CD14-positive monocyte (primary cell): Measurements from ENCODE around the gene ARNT2. TPM values are rescaled to one million over a fixed set of nuclear protein-coding genes. Genes with fewer than 3 reads are reported as not detected.

ENCODE experiments used
- DNase-seq, 3 donors: peaks; one replicate each; pipeline ENCODE4 v3.0.0-alpha.2; 2011 to 2022
- H2AFZ ChIP-seq: 2 replicates; pipeline ENCODE4 v1.6.0; 2012; ENCODE audit warnings: mild to moderate bottlenecking, low read depth, low read length, inconsistent platforms; ENCODE audit not compliant: insufficient read depth, poor library complexity, severe bottlenecking
- H3K27ac ChIP-seq, 2 donors: 1 replicate in 1 of 2; 2 replicates in 1 of 2; pipeline ENCODE4 v1.5.1; 2012 to 2013; ENCODE audit warnings: low read length in 2 of 2, control low read depth in 1 of 2, inconsistent platforms in 1 of 2, low read depth in 1 of 2, mild to moderate bottlenecking in 1 of 2
- H3K27me3 ChIP-seq, 2 donors: one replicate each; pipeline versions ENCODE4 v1.6.0 to v1.6.1; 2011 to 2013; ENCODE audit warnings: low read length in 2 of 2; ENCODE audit not compliant: control insufficient read depth in 2 of 2, insufficient read depth in 2 of 2
- H3K36me3 ChIP-seq, 2 donors: replicated peaks in 1 of 2; 1 replicate in 1 of 2; 2 replicates in 1 of 2; pipeline versions ENCODE4 v1.5.1 to v1.6.1; 2012 to 2013; ENCODE audit warnings: low read length in 2 of 2, control low read depth in 1 of 2, inconsistent platforms in 1 of 2, mild to moderate bottlenecking in 1 of 2; ENCODE audit not compliant: insufficient read depth in 2 of 2, control insufficient read depth in 1 of 2
- H3K4me1 ChIP-seq, 2 donors: 1 replicate in 1 of 2; 2 replicates in 1 of 2; pipeline versions ENCODE4 v1.5.1 to v1.6.1; 2012 to 2013; ENCODE audit warnings: low read length in 2 of 2, control low read depth in 1 of 2, inconsistent platforms in 1 of 2, mild to moderate bottlenecking in 1 of 2, moderate library complexity in 1 of 2; ENCODE audit not compliant: insufficient read depth in 2 of 2, control insufficient read depth in 1 of 2
- H3K4me2 ChIP-seq: replicated peaks from 2 replicates; pipeline ENCODE3; 2012; ENCODE audit warnings: low read length, moderate library complexity, mild to moderate bottlenecking; ENCODE audit not compliant: poor library complexity, severe bottlenecking; ENCODE audit errors: extremely low read depth
- H3K4me3 ChIP-seq, 3 experiments: fragments of 200-600 bp in 1 of 3; sonication (generic) in 1 of 3; replicated peaks in 1 of 3; 1 replicate in 2 of 3; 2 replicates in 1 of 3; pipeline ENCODE4 v1.5.1; 2011 to 2013; ENCODE audit warnings: low read length in 3 of 3, mild to moderate bottlenecking in 3 of 3, control low read depth in 2 of 3, low read depth in 2 of 3, inconsistent platforms in 1 of 3, moderate library complexity in 1 of 3
- H3K79me2 ChIP-seq: 2 replicates; pipeline ENCODE4 v1.6.0; 2012; ENCODE audit warnings: mild to moderate bottlenecking, control low read depth, inconsistent platforms, low read length, moderate library complexity; ENCODE audit not compliant: insufficient read depth
- H3K9ac ChIP-seq: 2 replicates; pipeline ENCODE4 v1.6.0; 2017; ENCODE audit warnings: low read length, mild to moderate bottlenecking; ENCODE audit not compliant: insufficient read depth, poor library complexity, severe bottlenecking
- H3K9me3 ChIP-seq, 2 donors: replicated peaks in 1 of 2; 1 replicate in 1 of 2; 2 replicates in 1 of 2; pipeline versions ENCODE4 v1.5.1 to v1.6.1; 2012 to 2013; ENCODE audit warnings: low read length in 2 of 2, control low read depth in 1 of 2; ENCODE audit not compliant: control insufficient read depth in 1 of 2, insufficient read depth in 1 of 2
- H4K20me1 ChIP-seq: 2 replicates; pipeline ENCODE4 v1.6.0; 2012; ENCODE audit warnings: mild to moderate bottlenecking, low read length, control low read depth, moderate library complexity; ENCODE audit not compliant: insufficient read depth
- H3K27ac Mint-ChIP-seq, 7 donors: one replicate each; pipeline ENCODE4 v1.8.0; 2020; ENCODE audit warnings: mild to moderate bottlenecking in 7 of 7, mixed read lengths in 7 of 7, moderate library complexity in 6 of 7, inconsistent platforms in 2 of 7
- H3K27me3 Mint-ChIP-seq, 3 donors: one replicate each; pipeline ENCODE4 v1.8.0; 2021 to 2022; ENCODE audit warnings: low read depth in 3 of 3, mild to moderate bottlenecking in 3 of 3, mixed read lengths in 3 of 3, moderate library complexity in 3 of 3, inconsistent platforms in 1 of 3
- H3K36me3 Mint-ChIP-seq, 2 donors: one replicate each; pipeline ENCODE4 v1.8.0; 2020; ENCODE audit warnings: mixed read lengths in 2 of 2, inconsistent platforms in 1 of 2, mild to moderate bottlenecking in 1 of 2
- H3K4me1 Mint-ChIP-seq: one replicate; pipeline ENCODE4 v1.8.0; 2020; ENCODE audit warnings: mild to moderate bottlenecking, mixed read lengths
- H3K4me3 Mint-ChIP-seq, 2 donors: one replicate each; pipeline ENCODE4 v1.8.0; 2020; ENCODE audit warnings: mild to moderate bottlenecking in 2 of 2, mixed read lengths in 2 of 2, moderate library complexity in 1 of 2
- H3K9me3 Mint-ChIP-seq, 7 donors: one replicate each; pipeline ENCODE4 v1.8.0; 2020 to 2022; ENCODE audit warnings: mixed read lengths in 7 of 7, mild to moderate bottlenecking in 6 of 7, moderate library complexity in 6 of 7, inconsistent platforms in 2 of 7
- CTCF ChIP-seq: fragments of 200-600 bp; IDR thresholded peaks from one replicate; pipeline ENCODE4 v1.8.0; 2022; ENCODE audit warnings: antibody characterized with exemption, mild to moderate bottlenecking
- WGBS: methylation state at CpG from one replicate; pipeline ENCODE4 v1.1.5; 2013; ENCODE audit warnings: missing lambda C conversion rate; ENCODE audit not compliant: insufficient coverage; 5-methylcytosine and 5-hydroxymethylcytosine counted together
- intact Hi-C, 2 donors: fragments of 100-400 bp; cut with micrococcal nuclease; formaldehyde crosslinking; loops; one replicate each; pipeline versions ENCODE4 v1.15.0 to v1.15.1; 2023
- polyA plus RNA-seq, 3 donors: library from polyadenylated mRNA; depleted of rRNA in 1 of 3; unstranded in 2 of 3; stranded (reverse) in 1 of 3; fragments of 300-500 nt in 2 of 3; fragments of >200 nt in 1 of 3; fragmentation: Illumina TruSeq in 2 of 3; gene quantifications; 1 replicate in 2 of 3; 2 replicates in 1 of 3; pipeline ENCODE4 v1.2.3, GENCODE V29; 2012 to 2021

The ARNT2 gene
- polyA plus RNA-seq, 3 donors, result not detected

GRCh38 chr15:80404761-80405553 is 775 bp downstream of the ARNT2 start:
- Mint-ChIP-seq H3K4me1 (peaks cover 4% of the 10 kb centered on the region), H3K27me3 (peaks cover 68 to 89% (median 74%) of the 10 kb centered on the region in 3 donors), H3K36me3 (no peaks in the 10 kb centered on the region), H3K4me3 (peak overlapping the region in 1 of 2 donors; percentile 82), H3K27ac (no peak overlapping the region), H3K9me3 (peaks cover 0 to 10% (median 3%) of the 10 kb centered on the region in 7 donors)
- DNase-seq, result no peak
- WGBS, result 5% methylated on average over 32 of the region's 33 CpGs
- TF ChIP-seq CTCF, result no peak
- intact Hi-C loops, result no loop called here
- H3K4me2 ChIP-seq, result peak overlapping the region; percentile 30
- H3K27me3 ChIP-seq, result peaks cover 62 to 75% of the 10 kb centered on the region in 2 donors
- no peaks in the 10 kb centered on the region for H3K36me3 ChIP-seq
- no peak overlapping the region for H3K4me3 ChIP-seq
- H3K9me3 ChIP-seq, result peaks cover 0 to 22% of the 10 kb centered on the region in 2 donors
- H3K4me1 ChIP-seq, result peaks cover 0 to 3% of the 10 kb centered on the region in 2 donors
- no peak overlapping the region for H3K9ac ChIP-seq
- H4K20me1 ChIP-seq, result no peaks in the 10 kb centered on the region
- H3K27ac ChIP-seq, result no peak overlapping the region
- H2AFZ ChIP-seq, result no peak overlapping the region
- H3K79me2 ChIP-seq, result no peaks in the 10 kb centered on the region

DNA sequence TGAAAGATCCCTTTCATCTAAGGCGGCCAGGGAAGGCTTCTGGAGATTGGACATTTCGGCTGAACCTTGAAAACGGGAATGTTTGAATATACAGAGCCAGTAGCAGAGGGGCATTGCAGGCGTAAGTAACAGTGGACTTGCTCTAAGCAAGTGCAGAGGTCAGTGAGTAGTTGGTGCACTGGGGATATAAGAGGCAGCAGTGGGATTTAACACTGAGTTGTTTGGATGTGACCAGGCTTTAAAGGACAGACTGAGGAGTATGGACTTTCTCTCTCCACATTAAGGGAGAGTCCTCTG is 1.3 kb downstream of the ARNT2 start:
- H3K27ac Mint-ChIP-seq, result no peak overlapping the region
- H3K36me3 ChIP-seq, result no peaks in the 10 kb centered on the region
- H3K4me2 ChIP-seq, result no peak overlapping the region
- peaks cover 0 to 3% of the 10 kb centered on the region in 2 donors for H3K4me1 ChIP-seq
- no peak overlapping the region for H3K27ac ChIP-seq
- WGBS, result 85% methylated on average over 3 of the region's 4 CpGs
- peaks cover 68 to 88% (median 72%) of the 10 kb centered on the region in 3 donors for H3K27me3 Mint-ChIP-seq
- no peaks in the 10 kb centered on the region for H3K79me2 ChIP-seq
- no peak overlapping the region for H2AFZ ChIP-seq
- DNase-seq, result no peak
- H3K9me3 Mint-ChIP-seq, result peaks cover 0 to 10% (median 3%) of the 10 kb centered on the region in 7 donors
- no peak overlapping the region for H3K4me3 ChIP-seq
- H3K9me3 ChIP-seq, result peaks cover 0 to 22% of the 10 kb centered on the region in 2 donors
- no peaks in the 10 kb centered on the region for H4K20me1 ChIP-seq
- no peak for TF ChIP-seq CTCF
- H3K36me3 Mint-ChIP-seq, result no peaks in the 10 kb centered on the region
- peak overlapping the region in 1 of 2 donors; percentile 82 for H3K4me3 Mint-ChIP-seq
- intact Hi-C loops, result no loop called here
- no peak overlapping the region for H3K9ac ChIP-seq
- peaks cover 4% of the 10 kb centered on the region for H3K4me1 Mint-ChIP-seq
- H3K27me3 ChIP-seq, result peaks cover 61 to 77% of the 10 kb centered on the region in 2 donors
